Subcutaneous adipose tissue (tissue), 4 donors: Measurements from ENCODE around the gene LGR4. TPM values are rescaled to one million over a fixed set of nuclear protein-coding genes. Genes with fewer than 3 reads are reported as not detected.

Experiments
- CTCF ChIP-seq: fragments of 450-650 bp; IDR thresholded peaks from one replicate; pipeline ENCODE4 v1.5.1; 2016; ENCODE audit warnings: low read depth, mild to moderate bottlenecking, control low read depth, antibody characterized with exemption, moderate library complexity
- total RNA-seq, 4 donors: library from RNA; depleted of rRNA; stranded (reverse); fragments of >200 nt; gene quantifications; one replicate each; pipeline ENCODE4 v1.1.0, GENCODE V29; 2016

LGR4 gene
- total RNA-seq, 4 donors from 2014 or later: 41.3 to 106 (median 48.8) TPM

DNA sequence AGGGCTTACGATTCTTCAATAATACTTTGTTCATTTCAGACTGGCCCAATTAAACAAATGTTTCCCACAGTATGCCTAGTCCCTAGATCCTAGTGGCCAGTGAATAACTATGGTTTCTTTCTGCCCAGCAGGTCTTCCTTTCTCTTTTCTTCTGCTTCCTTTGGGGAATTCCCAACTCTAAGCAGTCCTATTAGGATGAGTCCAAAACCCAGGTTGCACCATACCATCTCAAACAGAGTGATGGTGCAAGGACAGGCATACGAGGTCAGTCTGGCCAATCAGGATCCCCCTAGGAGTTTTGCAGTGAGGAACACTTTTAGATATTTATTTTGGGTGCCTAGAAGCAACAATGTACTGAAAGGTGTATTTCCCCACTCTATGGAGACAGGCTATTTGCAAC lies 68.2 kb downstream of the LGR4 start:
- no peak for TF ChIP-seq CTCF

- no peak for TF ChIP-seq CTCF
These were observed 69.4 kb downstream of the LGR4 start for GRCh38 chr11:27403195-27403594.

- TF ChIP-seq CTCF: no peak
These were observed 70.1 kb downstream of the LGR4 start for GRCh38 chr11:27402450-27402849.

DNA sequence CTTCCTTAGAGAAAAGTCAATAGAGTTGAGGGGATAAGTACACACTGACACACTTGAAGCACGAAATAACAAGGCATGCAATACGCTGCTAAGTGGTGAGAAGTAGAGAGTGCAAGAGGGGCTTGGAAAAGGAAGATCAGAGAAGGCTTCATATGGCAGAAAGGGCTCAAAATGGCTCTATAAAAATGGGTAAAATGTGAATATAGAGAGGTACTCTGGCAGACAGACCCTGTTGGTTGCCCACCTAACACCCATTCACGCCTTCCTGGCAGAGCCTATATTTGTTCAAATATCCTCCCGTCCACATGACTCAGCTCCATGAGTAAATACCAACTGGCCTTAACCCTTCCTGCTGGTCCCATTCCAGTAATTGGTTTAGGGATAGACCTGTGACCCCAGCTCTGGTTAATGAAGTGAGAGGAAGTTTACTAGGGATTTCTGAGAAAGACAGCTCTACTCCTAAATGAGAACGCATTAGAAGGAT lies 70.7 kb downstream of the LGR4 start:
- TF ChIP-seq CTCF: no peak

DNA sequence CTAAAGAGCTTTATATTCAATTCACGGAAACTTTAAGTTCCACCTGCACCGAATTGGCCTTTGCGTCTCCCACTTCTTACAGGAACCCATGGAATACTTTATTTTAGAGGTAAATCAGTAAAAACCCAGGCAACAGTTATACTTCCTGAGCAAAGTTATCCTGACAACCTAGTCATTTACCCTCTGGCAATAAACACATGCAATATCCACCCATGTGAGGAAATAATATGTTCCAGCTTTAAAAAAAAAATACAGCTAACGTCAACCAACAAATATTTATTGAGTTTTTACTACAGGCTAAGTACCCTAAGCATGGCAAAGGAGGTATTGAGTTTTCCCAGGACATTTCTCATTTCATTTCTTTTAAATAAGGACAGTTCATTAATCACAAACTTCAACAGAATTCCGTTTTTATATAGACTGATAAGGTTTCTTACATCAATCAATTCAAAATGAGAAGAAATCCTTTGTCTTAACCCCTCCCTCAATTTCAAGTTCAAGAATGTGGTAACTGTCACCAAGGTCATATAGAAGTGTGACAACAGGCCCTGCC lies 71.2 kb downstream of the LGR4 start:
- TF ChIP-seq CTCF: no peak

- no peak for TF ChIP-seq CTCF
These were observed 74.2 kb downstream of the LGR4 start for GRCh38 chr11:27398400-27398770.

DNA sequence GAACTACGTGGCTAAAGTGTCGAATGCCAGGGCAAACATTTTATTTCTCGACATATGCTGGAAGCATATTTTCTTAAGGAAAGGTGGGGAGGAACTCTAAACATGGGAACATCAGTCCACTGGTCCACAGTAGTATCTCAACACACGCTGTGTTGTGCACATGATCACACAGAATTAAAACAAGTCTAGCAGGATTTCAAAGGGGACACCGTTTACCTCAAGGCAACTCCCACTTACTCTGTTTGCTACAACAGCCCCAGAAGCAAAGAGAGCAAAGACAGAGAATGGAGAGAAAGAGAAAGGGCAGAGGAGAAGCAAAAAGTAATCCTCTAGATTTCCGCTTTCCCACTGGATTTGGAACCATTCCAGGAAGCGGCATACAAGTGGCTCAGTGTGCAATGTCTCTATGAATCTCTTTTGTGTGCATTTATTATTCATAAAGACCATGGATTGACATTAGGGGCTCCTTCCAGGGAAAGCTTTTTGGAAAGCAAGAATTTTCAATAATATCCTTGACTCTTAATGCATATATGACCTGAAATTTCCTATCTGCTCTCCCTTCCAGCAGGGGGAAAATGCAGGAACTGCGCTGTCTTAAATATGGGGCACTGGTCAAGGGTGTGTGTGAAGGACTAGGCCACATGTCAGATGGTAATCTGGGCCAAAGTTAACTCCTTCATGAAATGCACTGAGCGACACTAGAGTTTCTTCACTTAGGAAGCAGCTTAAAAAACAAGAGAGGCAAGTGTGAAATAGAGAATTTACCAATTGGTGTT lies 74.8 kb downstream of the LGR4 start:
- TF ChIP-seq CTCF: no peak
